Head of caudate nucleus (tissue), 42 donors: Measurements from ENCODE around the gene AK8.

Source experiments
- DNase-seq, 42 donors: peaks; one replicate each; pipeline versions ENCODE4 v3.0.0 to v3.0.0-alpha.2; 2020 to 2021; ENCODE audit warnings: mixed read lengths in 7 of 42
- intact Hi-C: fragments of 100-400 bp; cut with DNase I; formaldehyde crosslinking; loops from one replicate; pipeline ENCODE4 v1.15.0; 2022

The AK8 gene

GRCh38 chr9:132762896-132763295 is 115.2 kb downstream of the AK8 start:
- intact Hi-C loops: no loop called here
- peak in 3 of 42 donors; percentile 4 to 12 (median 11) for DNase-seq

GRCh38 chr9:132761602-132762001 is 116.5 kb downstream of the AK8 start:
- peak in 1 of 42 donors; percentile 2 for DNase-seq
- intact Hi-C loops: no loop called here

GRCh38 chr9:132760057-132760456 is 118.0 kb downstream of the AK8 start:
- no peak for DNase-seq
- intact Hi-C loops: no loop called here

GRCh38 chr9:132757016-132757415 is 121.1 kb downstream of the AK8 start:
- peak in 4 of 42 donors; percentile 5 to 16 (median 6) for DNase-seq
- intact Hi-C loops: no loop called here

- intact Hi-C loops: no loop called here
- DNase-seq: peak in 4 of 42 donors; percentile 4 to 36 (median 12)
These were observed 121.8 kb downstream of the AK8 start for GRCh38 chr9:132756214-132756845.

- DNase-seq: peak in 2 of 42 donors; percentile 4 to 15
- intact Hi-C loops: no loop called here
These were observed 123.0 kb downstream of the AK8 start for GRCh38 chr9:132755096-132755495.

- intact Hi-C loops: no loop called here
- DNase-seq: peak in 4 of 42 donors; percentile 12 to 22 (median 12)
These were observed 123.8 kb downstream of the AK8 start for GRCh38 chr9:132754236-132754635.

- peak in 4 of 42 donors; percentile 5 to 29 (median 12) for DNase-seq
- intact Hi-C loops: no loop called here
These were observed 124.5 kb downstream of the AK8 start for GRCh38 chr9:132753593-132753880.

GRCh38 chr9:132752877-132753592 is 125.0 kb downstream of the AK8 start:
- DNase-seq: peak in 2 of 42 donors; percentile 22 to 31
- intact Hi-C loops: no loop called here

GRCh38 chr9:132750668-132751067 is 127.4 kb downstream of the AK8 start:
- intact Hi-C loops: no loop called here
- peak in 1 of 42 donors; percentile 26 for DNase-seq

- intact Hi-C loops: no loop called here
- DNase-seq: peak in 1 of 42 donors; percentile 21
These were observed 128.8 kb downstream of the AK8 start for GRCh38 chr9:132749306-132749705.

GRCh38 chr9:132748450-132748849 is 129.6 kb downstream of the AK8 start:
- intact Hi-C loops: no loop called here
- peak in 1 of 42 donors; percentile 2 for DNase-seq

- intact Hi-C loops: no loop called here
- DNase-seq: peak in 2 of 42 donors; percentile 7 to 27
These were observed 132.1 kb downstream of the AK8 start for GRCh38 chr9:132745756-132746709.

- peak in 4 of 42 donors; percentile 4 to 42 (median 18) for DNase-seq
- intact Hi-C loops: no loop called here
These were observed 133.0 kb downstream of the AK8 start for GRCh38 chr9:132744881-132745755.

GRCh38 chr9:132743931-132744479 is 134.1 kb downstream of the AK8 start:
- intact Hi-C loops: no loop called here
- peak in 1 of 42 donors; percentile 26 for DNase-seq

- peak in 11 of 42 donors; percentile 8 to 41 (median 20) for DNase-seq
These were observed 135.2 kb downstream of the AK8 start for GRCh38 chr9:132742821-132743311.

GRCh38 chr9:132740526-132741309 is 137.4 kb downstream of the AK8 start:
- no peak for DNase-seq
- intact Hi-C loops: no loop called here

More at GRCh38 chr9:132742821-132743311, 135.2 kb downstream of the AK8 start:
- intact Hi-C loops: no loop called here
